HepG2 (cell line): ENCODE measurements around the gene GPATCH3. TPM values are rescaled to one million over a fixed set of nuclear protein-coding genes. Genes with fewer than 3 reads are reported as not detected.
A peak's percentile ranks its signal among the peaks of the same experiment; 100 is the strongest.

Experiments
- ARNT2 ChIP-seq: sonication (generic); formaldehyde crosslinking; IDR thresholded peaks from 2 replicates; pipeline ENCODE4 v1.8.0; 2022; ENCODE audit warnings: mild to moderate bottlenecking, low read depth, missing genetic modification reagents, moderate library complexity
- CENPT ChIP-seq: sonication (generic); formaldehyde crosslinking; IDR thresholded peaks from 2 replicates; pipeline ENCODE4 v1.8.0; 2022; ENCODE audit warnings: low read depth, mild to moderate bottlenecking, moderate library complexity, missing genetic modification reagents
- EED ChIP-seq: sonication (generic); formaldehyde crosslinking; IDR thresholded peaks from 2 replicates; pipeline ENCODE4 v1.5.0; 2020; ENCODE audit warnings: mild to moderate bottlenecking, missing genetic modification reagents
- HIVEP1 ChIP-seq: sonication (generic); formaldehyde crosslinking; IDR thresholded peaks from 2 replicates; pipeline ENCODE4 v1.4.0; 2020; ENCODE audit warnings: mild to moderate bottlenecking, missing genetic modification reagents
- HMGXB4 ChIP-seq, 2 experiments: sonication (generic) in 1 of 2; formaldehyde crosslinking in 1 of 2; IDR thresholded peaks; 2 replicates each; pipeline versions ENCODE4 v1.4.0 to v1.6.1; 2018 to 2020; ENCODE audit warnings: missing genetic modification reagents in 2 of 2, borderline replicate concordance in 1 of 2, low read depth in 1 of 2, mild to moderate bottlenecking in 1 of 2, missing biosample characterization in 1 of 2
- KLF15 ChIP-seq: sonication (generic); formaldehyde crosslinking; IDR thresholded peaks from 2 replicates; pipeline ENCODE4 v1.8.1; 2023; ENCODE audit warnings: borderline replicate concordance, mild to moderate bottlenecking, inconsistent platforms, missing genetic modification reagents, mixed read lengths
- MLLT10 ChIP-seq: sonication (generic); formaldehyde crosslinking; IDR thresholded peaks from 2 replicates; pipeline ENCODE4 v1.4.0; 2020; ENCODE audit warnings: missing genetic modification reagents
- NFE2 ChIP-seq: sonication (generic); formaldehyde crosslinking; IDR thresholded peaks from 2 replicates; pipeline ENCODE4 v1.4.0; 2020; ENCODE audit warnings: missing genetic modification reagents
- NR2F1 ChIP-seq, 2 experiments: fragments of 450-650 bp in 1 of 2; formaldehyde crosslinking in 1 of 2; IDR thresholded peaks; 2 replicates each; pipeline versions ENCODE4 v1.5.0 to v1.6.1; 2016 to 2020; ENCODE audit warnings: mild to moderate bottlenecking in 1 of 2, missing compliant biosample characterization in 1 of 2, missing genetic modification reagents in 1 of 2, moderate library complexity in 1 of 2
- SAFB2 ChIP-seq: sonication (generic); formaldehyde crosslinking; IDR thresholded peaks from 2 replicates; pipeline ENCODE4 v1.5.1; 2020; ENCODE audit warnings: missing genetic modification reagents, low read depth, mild to moderate bottlenecking, borderline replicate concordance
- SRY ChIP-seq: sonication (generic); formaldehyde crosslinking; IDR thresholded peaks from 2 replicates; pipeline ENCODE4 v1.8.0; 2022; ENCODE audit warnings: mild to moderate bottlenecking, missing genetic modification reagents
- STAT6 ChIP-seq: sonication (generic); formaldehyde crosslinking; IDR thresholded peaks from 2 replicates; pipeline ENCODE4 v1.4.0; 2020; ENCODE audit warnings: missing genetic modification reagents, mild to moderate bottlenecking, borderline replicate concordance
- SUZ12 ChIP-seq: fragments of 150-350 bp; IDR thresholded peaks from 2 replicates; pipeline ENCODE4 v1.6.1; 2014; ENCODE audit warnings: low read depth, low read length
- SYNCRIP ChIP-seq: fragments of 200-400 bp; formaldehyde crosslinking; IDR thresholded peaks from 2 replicates; pipeline ENCODE4 v1.6.1; 2018; ENCODE audit warnings: mild to moderate bottlenecking, low read depth, low read length; ENCODE audit not compliant: insufficient read depth
- THYN1 ChIP-seq: sonication (generic); formaldehyde crosslinking; IDR thresholded peaks from 2 replicates; pipeline ENCODE4 v1.8.1; 2023; ENCODE audit warnings: low read depth, mild to moderate bottlenecking, moderate library complexity, missing genetic modification reagents, borderline replicate concordance
- YY1 ChIP-seq: IDR thresholded peaks from 2 replicates; pipeline ENCODE4 v1.6.1; 2011; ENCODE audit warnings: low read length, low read depth, moderate library complexity, mild to moderate bottlenecking; ENCODE audit not compliant: insufficient read depth, insufficient replicate concordance
- ZNF136 ChIP-seq: sonication (generic); formaldehyde crosslinking; IDR thresholded peaks from 2 replicates; pipeline ENCODE4 v1.8.1; 2022; ENCODE audit warnings: low read depth, mild to moderate bottlenecking, moderate library complexity, missing genetic modification reagents
- ZNF143 ChIP-seq: sonication (generic); formaldehyde crosslinking; IDR thresholded peaks from 2 replicates; pipeline ENCODE4 v1.4.0; 2020; ENCODE audit warnings: missing genetic modification reagents
- ZNF343 ChIP-seq: sonication (generic); formaldehyde crosslinking; IDR thresholded peaks from 2 replicates; pipeline ENCODE4 v1.4.0; 2020; ENCODE audit warnings: mild to moderate bottlenecking, missing genetic modification reagents
- ZNF350 ChIP-seq: sonication (generic); formaldehyde crosslinking; IDR thresholded peaks from 2 replicates; pipeline ENCODE4 v1.4.0; 2020; ENCODE audit warnings: mild to moderate bottlenecking, low read depth, missing genetic modification reagents, borderline replicate concordance
- ZNF589 ChIP-seq: sonication (generic); formaldehyde crosslinking; conservative IDR thresholded peaks from 2 replicates; pipeline ENCODE4 v1.8.0; 2022; ENCODE audit warnings: mild to moderate bottlenecking, moderate library complexity, missing genetic modification reagents
- ZNF891 ChIP-seq: sonication (generic); formaldehyde crosslinking; IDR thresholded peaks from 2 replicates; pipeline ENCODE4 v1.5.0; 2020; ENCODE audit warnings: mild to moderate bottlenecking, missing genetic modification reagents
- polyA plus RNA-seq, 8 experiments: library from polyadenylated mRNA; depleted of rRNA in 3 of 8; stranded (reverse) in 7 of 8; unstranded in 1 of 8; fragments of >200 nt; fragmentation: Illumina TruSeq in 4 of 8; extraction: Trizol in 4 of 8; gene quantifications; 2 replicates each; pipeline versions ENCODE4 v1.2.1 to v1.2.3, GENCODE V29; 2011 to 2016; ENCODE audit warnings: low read depth in 4 of 8, missing spikeins in 1 of 8, mixed read lengths in 1 of 8; ENCODE audit not compliant: insufficient read depth in 1 of 8
- total RNA-seq, 5 experiments: library from RNA; depleted of rRNA; stranded (reverse); fragments of >200 nt; fragmentation: Illumina TruSeq; extraction: Trizol; gene quantifications; 2 replicates each; pipeline ENCODE4 v1.2.3, GENCODE V29; 2016; ENCODE audit warnings: low read depth in 1 of 5
- TF ChIP-seq, protein P1 (sequence below): IDR thresholded peaks from 2 replicates; pipeline ENCODE4 v1.6.1; 2016; ENCODE audit warnings: mild to moderate bottlenecking, missing biosample characterization, missing genetic modification reagents

GPATCH3 gene
- total and polyA plus RNA-seq, 2 of the 13 experiments (the other 11 are each of a cell fraction or from before 2014, with no cell fraction given), result 8.3 to 11.0 TPM

GRCh38 chr1:26921540-26922430, 21.5 kb upstream of the GPATCH3 start, which contains the start of gene NUDC (continued):
- TF ChIP-seq STAT6 (no peak), ARNT2 (CRISPR knock-in tag) (peak; percentile 79), SAFB2 (CRISPR knock-in tag) (peak; percentile 86; the same call in 1 of the 2 replicates), NR2F1 (CRISPR knock-in tag; IDR thresholded peaks at IDR 0.05) (0 out of 4 replicates have a peak, but pooled peaks of 1 of the 2 experiments have one; percentile 12), ZNF891 (peak; percentile 78; the same call in 1 of the 2 replicates), ZNF343 (peak; percentile 71; the same call in 1 of the 2 replicates), ZNF143 (no peak; the same call in 1 of the 2 replicates), NFE2 (CRISPR knock-in tag) (0 out of 2 replicates have a peak, but pooled peaks have one; percentile 36), SRY (CRISPR knock-in tag) (peak; percentile 69), ZNF350 (peak; percentile 80; the same call in 1 of the 2 replicates), HIVEP1 (CRISPR knock-in tag) (peak; percentile 61; the same call in 1 of the 2 replicates), MLLT10 (CRISPR knock-in tag) (no peak), EED (CRISPR knock-in tag) (peak; percentile 68; the same call in 1 of the 2 replicates), KLF15 (CRISPR knock-in tag) (peak; percentile 52; the same call in 1 of the 2 replicates), THYN1 (CRISPR knock-in tag) (no peak), CENPT (CRISPR knock-in tag) (no peak), HMGXB4 (CRISPR knock-in tag; IDR thresholded peaks at IDR 0.05; ENCODE audit: borderline replicate concordance in 1 of 2, low read depth in 1 of 2) (peak in 1 of 2 experiments; percentile 68; a peak in 3 of 4 replicates), ZNF136 (CRISPR knock-in tag) (peak; percentile 79; the same call in 1 of the 2 replicates), SUZ12 (no peak), YY1 (peak; percentile 20), ZNF589 (CRISPR knock-in tag) (peak; percentile 88), SYNCRIP (no peak)
- TF ChIP-seq, protein P1, sequence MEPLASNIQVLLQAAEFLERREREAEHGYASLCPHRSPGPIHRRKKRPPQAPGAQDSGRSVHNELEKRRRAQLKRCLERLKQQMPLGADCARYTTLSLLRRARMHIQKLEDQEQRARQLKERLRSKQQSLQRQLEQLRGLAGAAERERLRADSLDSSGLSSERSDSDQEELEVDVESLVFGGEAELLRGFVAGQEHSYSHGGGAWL, result peak; percentile 95
